IPS-NIHi7 (cell line): ENCODE measurements around the gene TGM2.
A peak's percentile ranks its signal among the peaks of the same experiment; 100 is the strongest.

Source experiments
- DNase-seq: peaks from one replicate; pipeline ENCODE4 v3.0.0; 2012; ENCODE audit warnings: mixed read lengths; ENCODE audit errors: extremely low spot score

The TGM2 gene

DNA sequence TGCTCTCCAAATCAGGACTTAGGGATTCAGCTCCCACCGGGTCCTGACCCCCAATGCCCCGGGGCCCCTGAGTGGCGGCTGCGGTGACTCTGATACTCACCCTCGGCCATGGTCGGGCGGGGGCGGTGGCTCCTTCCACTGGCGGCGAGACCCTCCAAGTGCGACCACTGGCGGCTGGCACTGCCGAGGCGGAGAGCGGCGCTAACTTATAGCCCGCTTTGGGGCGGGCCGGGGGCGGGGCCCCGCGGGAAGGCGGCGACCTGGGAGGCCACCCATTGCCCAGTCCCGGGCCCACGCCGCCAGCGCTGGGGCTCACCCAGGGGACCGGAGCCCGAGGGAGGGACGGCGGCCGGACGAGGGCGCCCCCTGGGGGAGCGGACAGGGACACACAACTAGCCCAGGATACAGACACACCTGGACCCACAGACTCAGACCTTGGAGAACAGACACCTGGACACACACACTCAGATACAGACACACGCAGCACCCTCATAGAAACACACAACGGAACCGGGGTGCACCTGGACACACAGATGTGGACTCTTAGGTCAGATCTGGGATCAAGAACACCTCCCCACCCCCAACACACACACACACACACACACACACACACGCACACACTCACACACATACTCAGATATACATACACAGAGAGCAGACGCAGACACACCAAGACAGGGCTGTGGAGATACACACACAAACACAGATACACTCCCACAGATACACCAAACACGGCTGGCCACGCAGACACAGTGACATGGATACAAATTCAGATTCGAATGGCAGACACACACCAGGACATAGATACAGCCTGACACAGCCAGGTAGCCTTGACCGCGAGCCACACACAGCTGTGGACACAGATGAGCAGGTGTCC, at the start of gene TGM2:
Gene TGM2 (minus strand): TSS at position 182 of the 877 bp plus-strand sequence. CDS start 72 bp downstream, at position 110.
- DNase-seq = peak; percentile 81

DNA sequence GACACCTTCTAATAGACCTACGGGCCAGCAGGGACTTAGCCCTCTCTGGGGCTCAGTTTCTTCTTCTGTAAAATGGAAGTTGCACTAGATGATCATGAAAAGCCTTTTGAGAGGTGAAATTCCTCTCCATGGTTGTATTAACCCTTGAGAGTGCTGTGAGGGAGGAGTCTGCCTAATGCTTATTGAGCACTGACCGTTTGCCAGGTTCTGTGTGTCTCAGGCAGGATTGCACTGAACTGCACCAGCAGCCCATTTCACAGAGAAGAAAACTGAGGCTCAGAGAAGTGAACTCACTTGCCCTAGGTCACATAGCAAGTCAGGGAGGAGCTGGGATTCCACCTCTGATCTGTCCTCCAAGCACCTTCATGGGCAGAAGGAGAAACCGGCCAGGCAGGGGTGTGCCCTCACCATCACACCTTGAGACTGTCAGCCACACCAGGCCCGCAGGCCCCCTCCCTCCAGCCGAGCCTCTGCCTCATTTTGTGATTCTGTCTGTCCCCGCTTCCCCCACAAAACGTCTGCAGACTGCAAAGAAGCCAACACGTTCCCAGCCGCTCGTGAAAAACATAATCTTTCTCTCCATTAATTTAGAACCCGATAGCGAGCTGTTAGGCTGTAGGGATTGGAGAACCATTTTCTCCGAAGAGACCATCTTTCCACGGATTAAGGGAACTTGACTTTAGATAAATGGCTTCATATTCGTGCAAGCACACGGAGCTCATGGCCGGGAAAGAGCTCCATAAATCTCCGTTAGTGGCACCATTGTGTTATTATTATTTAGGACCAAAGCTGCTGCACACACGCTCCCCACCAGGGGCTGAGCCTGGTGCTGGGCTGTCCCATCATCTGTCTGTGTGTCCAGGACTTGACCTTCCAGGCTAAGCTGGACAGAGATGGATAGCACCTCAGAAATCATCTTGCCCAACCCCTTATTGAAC, 49.5 kb upstream of the TGM2 start:
- no peak for DNase-seq

DNA sequence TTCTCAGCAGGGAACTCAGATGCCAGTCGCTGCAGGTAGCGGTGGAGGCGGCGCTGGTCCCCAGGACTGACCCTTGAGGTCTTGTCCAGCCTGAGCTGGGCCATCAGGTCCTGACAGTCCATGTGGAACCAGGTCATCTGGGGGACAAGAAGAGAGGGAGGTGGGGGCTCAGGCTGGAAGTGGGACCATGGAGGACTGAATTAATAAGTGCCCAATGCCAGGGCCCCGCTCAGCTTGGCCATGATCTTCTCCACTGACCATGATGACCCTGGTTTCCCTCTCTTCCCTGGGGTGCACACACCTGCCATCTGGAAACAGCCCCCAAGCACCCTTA, 48.5 kb upstream of the TGM2 start:
- DNase-seq = no peak

DNA sequence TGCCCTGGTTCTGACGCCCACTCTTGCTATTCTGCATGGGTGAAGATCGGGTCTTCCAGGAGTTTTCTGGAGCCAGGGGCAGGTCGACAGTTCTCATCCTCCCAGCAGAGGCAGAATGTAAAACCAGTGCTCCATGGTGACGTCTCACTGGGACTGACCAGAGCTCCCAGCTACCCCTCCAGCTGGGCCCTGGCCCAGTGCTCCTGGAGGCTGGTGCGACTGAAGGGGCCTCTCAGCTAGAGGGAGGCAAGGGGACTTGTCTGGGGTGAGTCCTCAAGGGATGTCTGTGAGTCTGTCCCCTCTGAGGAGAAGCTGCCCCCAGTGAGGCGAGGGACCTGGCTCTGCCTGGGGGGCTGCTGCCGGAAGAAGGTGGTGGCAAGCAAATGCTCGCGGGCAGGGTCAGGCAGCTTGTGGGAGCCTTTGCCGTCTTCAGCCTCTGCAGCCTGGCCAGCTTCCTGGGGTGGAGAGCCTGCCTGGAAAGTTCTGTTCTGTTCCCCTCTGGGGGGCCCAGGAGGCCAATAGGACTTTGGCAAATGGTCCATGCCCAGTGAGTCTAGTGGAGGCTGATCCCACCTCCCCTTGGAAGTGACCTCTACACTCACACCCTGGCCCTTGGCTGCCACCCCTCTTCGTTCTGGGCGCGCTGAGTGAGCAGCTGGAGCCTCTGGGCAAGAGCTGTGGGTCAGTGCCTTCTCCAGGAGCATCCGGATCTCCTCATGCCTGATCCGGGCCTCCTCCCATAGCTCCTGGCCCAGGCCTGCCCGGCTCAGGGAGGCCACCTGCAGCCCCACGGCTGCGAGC, 47.9 kb upstream of the TGM2 start:
- DNase-seq = no peak

DNA sequence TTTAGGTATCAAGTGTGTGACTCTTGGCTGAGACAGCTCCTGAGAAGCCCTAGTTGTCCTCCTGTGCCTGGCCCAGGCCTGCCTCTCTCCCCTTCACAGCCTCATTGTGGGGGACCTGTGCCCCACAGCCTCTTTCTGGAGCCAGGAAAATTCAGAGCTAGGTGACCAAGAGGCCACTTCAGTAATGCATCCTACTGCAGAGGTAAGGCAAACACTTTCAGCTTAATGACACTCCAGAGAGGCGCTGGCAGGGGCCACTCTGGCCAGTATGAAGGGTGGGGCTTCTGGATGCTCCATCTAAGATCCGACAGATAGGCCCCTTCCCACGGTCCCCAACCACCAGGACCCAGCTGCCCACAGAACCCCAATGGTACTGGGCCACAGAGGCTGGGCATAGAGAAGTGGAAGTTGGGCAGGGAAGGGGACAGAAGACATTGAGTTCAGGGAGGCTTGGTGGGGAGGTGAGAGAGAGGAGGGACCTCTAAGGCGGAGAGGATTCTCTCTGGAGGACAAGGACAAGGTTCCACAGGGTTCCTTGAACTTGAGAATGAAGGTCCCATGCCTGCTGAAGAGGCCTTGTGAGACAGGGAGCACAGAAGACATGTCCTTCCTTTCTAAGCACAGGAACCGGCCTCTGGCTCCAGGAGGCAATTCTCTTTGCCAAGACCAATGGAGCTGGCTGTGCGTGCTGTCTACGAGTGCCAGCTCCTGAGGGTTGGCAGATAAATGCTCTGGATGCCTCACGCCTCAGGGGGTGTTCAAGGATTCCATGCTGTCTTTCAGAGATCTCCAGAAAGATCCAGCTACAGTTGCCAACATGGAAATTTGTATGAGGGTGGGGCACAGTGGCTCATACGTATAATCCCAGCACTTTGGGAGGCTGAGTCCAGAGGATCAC, 46.4 kb upstream of the TGM2 start:
- DNase-seq = no peak

DNA sequence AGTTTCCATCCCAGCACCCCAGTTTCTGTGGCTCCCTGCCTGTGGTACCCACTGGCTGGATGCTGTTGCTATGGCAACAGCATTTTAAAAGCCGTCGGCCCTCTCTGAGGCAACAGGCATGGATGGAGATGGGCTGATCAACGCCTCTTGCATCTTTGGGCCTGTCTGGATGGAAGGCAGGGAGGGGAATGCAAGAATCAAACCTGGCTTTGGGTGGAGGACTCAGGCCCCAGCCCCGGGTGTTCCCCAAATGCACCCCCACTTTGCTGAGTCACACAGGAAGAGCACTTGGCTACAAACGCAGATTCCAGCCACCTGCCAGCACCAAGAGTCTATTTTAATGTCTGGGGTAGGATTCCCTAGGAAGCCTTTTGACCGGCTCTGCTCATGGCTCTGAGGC, 45.7 kb upstream of the TGM2 start:
- DNase-seq = no peak

DNA sequence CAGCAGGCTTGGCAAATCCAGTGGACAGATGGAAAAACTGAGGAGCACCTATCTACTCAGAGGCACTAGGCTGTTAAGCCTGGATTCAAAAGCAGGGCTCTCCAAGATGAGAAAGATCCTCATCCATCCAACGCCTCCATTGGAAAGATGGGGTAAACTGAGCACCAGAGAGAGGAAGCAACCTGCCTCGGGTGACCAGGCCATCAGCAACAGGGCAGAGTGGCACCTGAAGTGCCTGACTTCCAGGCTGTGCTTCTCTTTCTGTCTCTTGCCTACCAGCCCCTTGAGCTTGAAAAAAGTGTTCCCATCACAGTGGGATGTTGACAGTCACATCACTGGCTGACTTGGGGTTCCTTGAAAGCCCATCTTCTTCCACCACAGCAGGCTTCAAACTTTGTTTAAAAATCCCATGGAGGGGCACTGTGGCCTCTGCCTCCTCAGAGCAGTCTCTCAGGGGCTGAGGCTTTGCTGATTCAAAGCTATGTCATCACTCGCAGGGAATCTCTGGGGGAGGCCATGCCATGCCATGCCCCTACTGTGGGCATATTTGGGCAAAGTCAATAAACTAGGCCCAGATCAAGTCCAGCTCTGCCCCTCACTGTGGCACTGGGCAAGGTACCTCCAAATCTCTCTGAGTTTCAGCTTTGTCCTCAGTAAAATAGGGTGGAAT, 44.8 kb upstream of the TGM2 start:
- no peak for DNase-seq

DNA sequence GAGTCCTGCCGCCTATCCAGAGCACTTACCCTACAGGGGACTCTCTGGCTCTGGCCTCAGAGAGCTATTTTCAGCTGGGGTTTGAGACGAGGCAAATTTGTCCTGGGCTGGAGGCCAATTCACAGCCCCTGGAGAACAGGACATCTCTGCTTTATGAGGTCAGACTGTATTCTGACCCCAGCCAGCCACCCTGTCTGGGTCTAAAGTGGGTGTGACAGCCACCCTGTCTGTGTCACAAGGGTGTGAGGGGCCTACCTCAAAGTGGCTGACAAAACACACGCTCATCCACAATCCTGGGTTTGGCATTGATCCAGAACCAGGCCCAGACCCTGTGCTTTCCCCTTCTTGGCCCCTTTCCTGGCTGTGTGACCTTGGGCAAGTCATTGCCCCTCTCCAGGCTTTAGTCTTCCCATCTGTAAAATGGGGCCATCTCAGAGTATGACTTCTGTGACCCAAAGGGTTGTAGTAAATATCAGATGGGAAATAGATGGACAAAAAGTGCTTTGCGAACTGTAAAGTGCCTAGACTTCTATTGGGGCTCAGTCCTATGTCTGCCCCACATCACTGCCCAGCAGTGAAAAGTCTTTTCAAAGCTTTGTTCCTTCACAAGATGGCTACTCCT, 44.1 kb upstream of the TGM2 start:
- no peak for DNase-seq

DNA sequence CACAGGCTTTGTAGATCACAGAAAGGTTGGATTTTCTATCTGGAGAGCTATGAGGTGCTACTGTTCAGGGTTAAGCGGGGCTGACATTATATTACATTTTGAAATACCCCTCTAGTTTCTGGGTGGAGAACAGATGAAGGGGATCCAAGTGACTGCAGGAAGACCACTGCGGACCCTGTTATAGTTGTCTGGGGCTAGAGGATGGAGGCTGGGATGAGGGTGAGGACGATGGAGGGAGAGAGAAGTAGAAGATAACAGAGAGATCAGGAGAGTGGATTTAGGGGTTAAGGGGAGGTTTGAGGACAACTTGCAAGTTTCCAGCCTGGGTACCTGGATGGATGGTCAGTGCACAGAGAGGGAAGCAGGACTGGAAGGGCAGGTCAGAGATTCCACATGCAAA, 43.5 kb upstream of the TGM2 start:
- no peak for DNase-seq

DNA sequence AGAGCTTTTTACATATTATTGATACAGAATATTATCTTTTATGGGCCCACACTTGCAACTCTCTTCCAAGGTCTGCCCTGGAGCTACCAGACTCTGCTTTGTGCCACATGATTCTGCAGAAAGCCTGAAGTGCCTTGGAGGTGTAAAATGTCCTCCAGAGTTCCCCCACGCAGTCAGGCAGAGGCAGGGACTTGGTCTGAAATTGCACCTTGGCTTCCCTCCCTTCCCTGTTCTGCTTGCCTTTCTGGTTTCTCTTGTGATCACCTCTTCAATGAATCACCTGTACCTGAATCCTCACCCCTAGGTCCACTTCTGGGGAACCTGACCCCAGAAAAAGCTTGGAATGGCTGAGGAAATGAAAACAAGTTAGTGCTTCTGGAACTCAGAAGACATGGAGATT, 43.0 kb upstream of the TGM2 start:
- DNase-seq = no peak

DNA sequence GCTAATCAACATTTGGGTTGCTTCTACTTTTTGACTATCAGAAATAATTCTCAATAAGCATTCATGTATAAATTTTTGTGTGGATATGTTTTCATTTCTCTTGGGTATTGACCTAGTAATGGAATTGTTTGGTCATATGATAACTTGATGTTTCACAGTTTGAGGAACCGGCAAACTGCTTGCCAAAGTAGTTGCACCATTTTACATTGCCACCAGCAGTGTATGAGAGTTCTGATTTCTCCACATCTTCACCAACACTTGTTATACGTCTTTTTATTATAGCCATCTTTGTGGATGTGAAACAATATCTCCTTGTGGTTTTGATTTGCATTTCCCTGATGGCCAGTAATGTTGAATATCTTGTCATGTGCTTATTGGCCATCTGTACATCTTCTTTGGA, 42.6 kb upstream of the TGM2 start:
- no peak for DNase-seq

DNA sequence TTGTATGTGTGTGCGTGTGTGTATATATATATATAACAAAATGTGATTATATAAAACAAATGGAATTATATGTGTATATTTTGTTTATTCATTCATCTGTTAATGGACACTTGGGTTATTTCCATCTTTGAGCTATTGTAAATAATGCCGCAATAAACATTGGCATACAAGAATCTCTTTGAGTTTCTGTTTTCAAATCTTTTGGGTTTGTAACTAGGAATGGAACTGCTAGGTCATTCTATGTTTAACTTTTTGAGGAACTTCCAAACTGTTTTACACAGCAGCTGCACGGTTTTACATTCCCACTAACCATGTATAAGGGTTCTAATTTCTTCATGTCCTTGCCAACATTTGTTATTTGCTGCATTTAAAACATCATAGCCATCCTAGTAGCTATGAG, 39.9 kb upstream of the TGM2 start:
- no peak for DNase-seq

DNA sequence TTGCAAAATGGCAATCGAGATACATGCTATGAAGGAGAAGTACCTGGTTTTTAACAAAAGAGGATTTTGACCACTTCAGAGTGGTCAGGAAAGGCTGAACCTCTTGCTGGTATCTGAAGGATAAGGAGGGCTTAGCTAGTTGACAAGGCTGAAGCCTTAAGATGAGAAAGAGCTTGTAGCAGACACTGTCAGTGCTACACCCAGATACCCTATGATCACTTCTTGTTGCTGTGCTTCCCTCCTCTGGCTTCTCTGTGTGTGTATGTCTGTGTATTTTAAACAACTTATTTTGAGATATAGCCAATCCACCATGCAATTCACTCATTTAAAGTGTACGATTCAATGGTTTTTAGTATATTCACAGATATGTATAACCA, 38.9 kb upstream of the TGM2 start:
- DNase-seq = no peak

DNA sequence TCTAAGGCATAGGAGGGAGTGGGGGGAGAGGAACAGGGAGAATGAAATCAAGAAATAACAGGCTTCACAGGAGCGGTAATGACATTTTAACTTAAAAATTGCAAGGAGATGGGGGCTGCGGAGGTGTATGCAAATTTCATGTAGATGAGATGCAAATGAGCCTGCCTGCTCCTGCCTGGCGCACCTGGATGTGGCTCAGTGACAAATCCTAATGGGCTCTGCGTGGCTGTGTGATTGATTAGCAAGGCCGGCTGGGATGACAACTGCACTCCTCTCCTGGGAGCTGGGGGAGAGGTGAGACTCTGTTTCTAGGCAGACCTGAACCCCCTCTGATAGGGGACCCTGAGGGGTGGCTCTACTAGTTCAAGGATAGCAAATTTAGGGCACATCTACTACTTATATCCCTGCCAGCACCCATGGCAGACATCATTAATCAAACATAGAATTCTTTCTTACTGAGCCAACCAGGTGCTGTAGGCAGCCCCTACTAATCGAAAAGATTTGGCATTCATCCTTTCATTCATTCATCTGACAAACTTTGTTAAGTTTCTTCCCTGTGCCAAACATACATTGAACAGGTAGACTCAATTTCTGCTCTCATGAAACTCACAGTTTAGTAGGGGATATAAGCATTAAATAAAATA, 38.4 kb upstream of the TGM2 start:
- DNase-seq = no peak

DNA sequence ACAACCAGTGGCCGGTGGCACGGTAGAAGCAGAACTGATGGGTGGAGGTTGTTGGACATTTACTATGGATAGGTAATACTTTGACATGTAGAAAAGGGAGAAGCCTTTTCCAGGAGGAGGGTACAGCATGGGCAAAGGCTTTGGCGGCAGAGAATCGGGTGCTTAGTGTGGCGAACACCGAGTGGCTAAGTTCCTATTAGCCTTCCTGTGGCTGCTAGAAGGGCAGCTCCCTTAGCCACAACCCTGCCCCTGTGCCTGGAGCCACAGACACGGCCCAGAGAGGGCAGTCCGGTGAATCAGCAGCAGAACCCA, 37.9 kb upstream of the TGM2 start:
- DNase-seq = no peak

DNA sequence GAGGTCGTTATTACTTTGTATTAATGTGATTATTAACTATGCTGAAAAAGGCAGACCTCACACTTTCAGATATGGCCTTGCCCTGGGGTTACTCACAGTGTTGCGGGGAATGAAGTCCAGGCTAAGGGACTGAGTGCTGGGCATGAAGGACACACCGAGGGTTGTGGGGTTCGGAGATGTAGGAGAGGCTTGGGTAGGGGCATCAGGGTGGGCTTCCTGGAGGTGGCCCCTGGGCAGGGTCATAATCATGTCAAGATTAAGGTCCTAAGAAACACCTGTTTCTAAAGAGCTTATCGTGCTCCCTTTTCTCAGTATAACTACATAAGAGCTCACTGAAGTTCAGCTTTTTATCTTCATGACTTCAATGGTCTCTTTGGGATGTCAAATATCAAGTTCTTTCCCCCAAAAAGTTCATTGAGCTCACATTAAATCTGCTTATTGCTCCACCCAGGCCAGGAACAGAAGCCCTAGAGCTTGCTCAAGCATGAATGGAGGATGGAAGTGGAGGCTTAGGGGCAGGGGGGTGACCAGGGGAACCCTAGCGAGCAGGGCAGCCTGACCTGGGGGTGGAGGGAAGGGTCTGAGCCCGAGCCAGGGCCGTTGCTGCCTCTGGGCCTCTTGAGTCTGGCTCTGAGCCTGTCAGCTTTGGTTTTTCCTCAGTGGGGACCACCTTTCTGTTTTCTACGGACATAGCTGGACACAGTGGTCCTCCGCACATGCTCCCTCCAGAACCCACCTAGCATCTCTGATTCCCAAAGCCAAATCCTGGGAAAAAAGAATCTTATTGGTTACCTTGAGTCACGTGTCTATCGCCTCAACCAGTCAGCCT, 37.3 kb upstream of the TGM2 start:
- DNase-seq = no peak

DNA sequence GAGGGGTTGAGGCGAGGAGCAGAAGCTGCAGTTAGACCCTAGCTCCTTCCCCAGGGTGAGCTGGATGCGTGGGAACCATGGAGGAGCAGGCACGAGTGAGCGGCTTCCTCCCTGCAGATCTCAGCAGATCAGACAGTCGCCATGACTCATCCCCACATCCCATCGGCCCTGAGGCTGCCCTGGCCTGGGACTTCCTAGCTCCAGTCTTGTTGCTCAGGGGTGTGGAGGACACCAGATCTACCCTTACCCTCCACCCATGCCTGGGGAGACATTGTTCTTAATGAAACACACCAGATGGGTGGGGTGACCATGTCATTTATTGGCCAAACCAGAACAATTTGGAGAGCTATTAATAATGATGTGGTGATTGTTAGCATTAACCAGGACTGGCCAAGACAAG, 36.3 kb upstream of the TGM2 start:
- DNase-seq = no peak

DNA sequence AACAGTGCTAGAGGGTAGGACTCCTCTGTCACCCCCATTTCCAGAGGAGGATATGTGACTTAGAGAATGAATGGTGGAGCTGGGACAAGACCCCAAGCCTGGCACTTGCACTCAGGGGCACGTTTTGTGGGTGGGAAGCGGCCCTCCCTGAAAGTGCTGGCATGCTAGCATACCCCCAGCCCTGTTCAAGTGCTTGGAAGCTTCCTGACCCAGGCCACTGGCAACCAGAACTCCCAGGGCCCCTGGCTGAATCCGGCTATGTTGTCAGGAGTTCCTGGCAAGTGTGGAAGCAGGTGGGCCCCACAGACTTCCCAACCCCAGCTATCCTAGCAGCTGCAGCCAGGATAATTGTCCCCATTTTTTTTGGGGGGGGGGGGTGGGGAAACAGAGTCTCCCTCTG, 35.6 kb upstream of the TGM2 start:
- no peak for DNase-seq
